ENCODE results near the gene TNFRSF1A.

Gene TNFRSF1A

DNA sequence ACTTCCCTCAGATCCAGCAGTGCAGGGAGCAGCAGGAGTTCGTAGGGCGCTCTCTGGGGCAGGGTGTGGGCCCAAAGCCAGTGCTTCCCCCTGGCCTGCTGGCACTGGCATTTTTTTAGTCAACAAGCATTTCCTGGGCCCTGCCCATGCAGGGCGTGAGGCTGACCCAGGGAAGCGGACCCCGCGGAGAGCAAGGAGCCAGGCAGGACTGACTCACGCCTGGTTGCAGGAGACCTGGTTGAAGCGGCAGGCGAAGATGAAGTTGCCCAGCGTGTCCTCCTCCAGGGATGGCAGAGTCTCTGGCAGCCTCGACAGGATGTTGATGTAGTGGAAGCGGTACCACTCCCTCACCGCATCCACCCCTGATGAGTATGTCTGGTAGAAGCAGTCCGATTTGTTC lies 20.0 kb upstream of the TNFRSF1A start:
- TF ChIP-seq, protein P1, sequence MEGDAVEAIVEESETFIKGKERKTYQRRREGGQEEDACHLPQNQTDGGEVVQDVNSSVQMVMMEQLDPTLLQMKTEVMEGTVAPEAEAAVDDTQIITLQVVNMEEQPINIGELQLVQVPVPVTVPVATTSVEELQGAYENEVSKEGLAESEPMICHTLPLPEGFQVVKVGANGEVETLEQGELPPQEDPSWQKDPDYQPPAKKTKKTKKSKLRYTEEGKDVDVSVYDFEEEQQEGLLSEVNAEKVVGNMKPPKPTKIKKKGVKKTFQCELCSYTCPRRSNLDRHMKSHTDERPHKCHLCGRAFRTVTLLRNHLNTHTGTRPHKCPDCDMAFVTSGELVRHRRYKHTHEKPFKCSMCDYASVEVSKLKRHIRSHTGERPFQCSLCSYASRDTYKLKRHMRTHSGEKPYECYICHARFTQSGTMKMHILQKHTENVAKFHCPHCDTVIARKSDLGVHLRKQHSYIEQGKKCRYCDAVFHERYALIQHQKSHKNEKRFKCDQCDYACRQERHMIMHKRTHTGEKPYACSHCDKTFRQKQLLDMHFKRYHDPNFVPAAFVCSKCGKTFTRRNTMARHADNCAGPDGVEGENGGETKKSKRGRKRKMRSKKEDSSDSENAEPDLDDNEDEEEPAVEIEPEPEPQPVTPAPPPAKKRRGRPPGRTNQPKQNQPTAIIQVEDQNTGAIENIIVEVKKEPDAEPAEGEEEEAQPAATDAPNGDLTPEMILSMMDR (IDR thresholded peaks at IDR 0.05; ENCODE audit: extremely low read depth, missing control alignments): no peak
- no peak for DNase-seq (ENCODE audit: low spot score)

DNA sequence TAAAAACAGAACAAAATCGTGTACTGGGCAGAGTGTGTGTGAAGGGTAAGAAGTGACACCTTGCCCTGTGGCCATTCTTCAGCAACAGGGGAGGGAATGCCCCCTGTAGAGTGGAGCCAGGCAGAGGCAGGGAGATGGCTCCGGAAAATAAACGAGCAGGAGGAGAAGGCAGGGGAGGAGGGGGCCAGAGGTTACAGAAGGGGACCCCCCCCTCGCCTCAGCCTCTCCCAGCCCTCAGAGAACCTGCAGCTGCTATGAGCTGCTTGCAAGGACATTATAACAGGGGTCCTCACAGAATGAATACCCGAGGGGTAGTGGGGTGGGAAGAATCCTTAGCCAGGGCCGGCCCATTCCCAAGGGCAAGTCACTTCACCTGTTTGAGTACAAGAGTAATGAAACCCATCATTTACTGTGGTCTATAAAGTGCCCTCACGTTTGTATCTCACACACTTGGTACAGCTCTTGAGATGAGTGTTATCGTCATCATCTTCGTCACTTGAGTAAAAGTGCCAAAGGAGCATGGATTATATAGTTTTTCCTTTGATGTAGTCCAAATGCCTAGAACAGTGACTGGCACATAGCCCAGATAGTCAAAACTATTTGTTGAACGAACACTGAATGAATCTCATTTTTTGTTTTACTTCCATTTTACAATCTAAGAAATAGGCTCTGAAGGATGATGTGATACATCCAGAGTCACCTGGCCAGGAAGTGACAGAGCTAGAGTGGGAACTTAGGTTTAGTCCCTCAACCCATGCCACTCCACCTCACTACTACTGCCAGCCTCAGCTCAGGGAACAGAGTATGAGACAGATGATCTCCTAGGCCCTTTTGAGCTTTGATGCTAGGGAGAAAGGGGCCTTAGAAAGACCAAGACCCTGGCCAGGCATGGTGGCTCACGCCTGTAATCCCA lies 19.0 kb upstream of the TNFRSF1A start:
- DNase-seq (ENCODE audit: low spot score): no peak
- TF ChIP-seq, protein P1 (IDR thresholded peaks at IDR 0.05; ENCODE audit: extremely low read depth, missing control alignments): no peak

DNA sequence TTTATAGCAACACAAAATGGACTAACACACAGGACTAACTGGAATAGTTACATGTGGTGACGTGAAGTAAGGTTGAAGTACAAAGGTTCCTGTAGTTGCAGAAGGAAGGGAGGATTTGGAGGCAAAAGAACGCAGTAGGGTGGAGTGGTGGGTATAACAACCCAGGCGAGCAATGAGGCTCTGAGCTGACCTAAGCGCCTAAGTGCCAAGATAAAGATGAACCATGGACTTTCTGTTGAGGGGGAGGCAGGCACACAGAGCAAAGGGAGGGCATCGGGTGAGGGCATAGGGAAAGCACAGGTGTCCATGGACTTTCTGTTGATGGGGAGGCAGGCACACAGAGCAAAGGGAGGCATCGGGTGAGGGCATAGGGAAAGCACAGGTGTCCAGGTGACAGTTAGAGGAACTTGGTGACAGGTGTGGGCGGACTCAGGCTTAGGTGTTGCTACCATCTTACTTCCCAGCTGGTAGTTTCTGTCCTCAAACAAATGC lies 18.2 kb upstream of the TNFRSF1A start:
- TF ChIP-seq, protein P1 (IDR thresholded peaks at IDR 0.05; ENCODE audit: extremely low read depth, missing control alignments): no peak
- no peak for DNase-seq (ENCODE audit: low spot score)

DNA sequence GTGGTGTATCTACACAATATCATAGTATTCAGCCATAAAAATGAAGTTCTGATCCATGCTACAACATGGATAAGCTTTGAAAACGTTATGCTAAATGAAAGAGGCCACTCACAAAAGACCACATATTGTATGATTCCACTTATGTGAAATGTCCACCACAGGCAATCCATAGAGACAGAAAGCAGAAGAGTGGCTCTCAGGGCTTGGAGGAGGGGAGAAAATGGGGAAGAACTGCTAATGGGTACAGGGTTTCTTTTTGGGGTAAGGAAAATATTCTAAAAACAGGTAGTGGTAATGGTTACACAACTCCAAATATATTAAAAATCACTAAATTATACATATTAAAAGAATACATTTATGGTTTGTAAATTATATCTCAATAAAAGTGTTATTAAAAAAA lies 17.0 kb upstream of the TNFRSF1A start:
- TF ChIP-seq, protein P1 (IDR thresholded peaks at IDR 0.05; ENCODE audit: extremely low read depth, missing control alignments): no peak
- no peak for DNase-seq (ENCODE audit: low spot score)

DNA sequence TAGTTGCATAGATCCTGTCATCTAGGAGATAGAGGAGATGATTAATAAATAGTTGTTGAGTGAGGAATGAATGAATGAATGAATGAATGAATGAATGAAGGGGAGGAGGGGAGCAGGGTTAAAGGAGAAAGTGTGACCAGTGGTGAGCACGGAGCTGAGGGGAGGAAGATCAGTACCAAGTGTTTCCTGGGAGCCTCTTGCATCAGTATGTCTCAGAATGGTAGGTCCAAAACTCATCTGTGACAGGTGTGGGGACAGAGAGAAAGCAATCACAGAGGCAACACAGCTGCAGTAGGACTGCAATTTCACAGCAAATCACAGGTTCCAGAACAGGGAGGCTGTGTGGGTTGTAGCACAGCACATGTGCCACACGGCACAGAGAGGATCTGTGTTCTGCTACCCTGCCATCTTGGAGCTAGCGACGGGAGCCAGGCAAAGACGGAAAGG lies 14.5 kb upstream of the TNFRSF1A start:
- TF ChIP-seq, protein P1 (IDR thresholded peaks at IDR 0.05; ENCODE audit: extremely low read depth, missing control alignments): no peak

DNA sequence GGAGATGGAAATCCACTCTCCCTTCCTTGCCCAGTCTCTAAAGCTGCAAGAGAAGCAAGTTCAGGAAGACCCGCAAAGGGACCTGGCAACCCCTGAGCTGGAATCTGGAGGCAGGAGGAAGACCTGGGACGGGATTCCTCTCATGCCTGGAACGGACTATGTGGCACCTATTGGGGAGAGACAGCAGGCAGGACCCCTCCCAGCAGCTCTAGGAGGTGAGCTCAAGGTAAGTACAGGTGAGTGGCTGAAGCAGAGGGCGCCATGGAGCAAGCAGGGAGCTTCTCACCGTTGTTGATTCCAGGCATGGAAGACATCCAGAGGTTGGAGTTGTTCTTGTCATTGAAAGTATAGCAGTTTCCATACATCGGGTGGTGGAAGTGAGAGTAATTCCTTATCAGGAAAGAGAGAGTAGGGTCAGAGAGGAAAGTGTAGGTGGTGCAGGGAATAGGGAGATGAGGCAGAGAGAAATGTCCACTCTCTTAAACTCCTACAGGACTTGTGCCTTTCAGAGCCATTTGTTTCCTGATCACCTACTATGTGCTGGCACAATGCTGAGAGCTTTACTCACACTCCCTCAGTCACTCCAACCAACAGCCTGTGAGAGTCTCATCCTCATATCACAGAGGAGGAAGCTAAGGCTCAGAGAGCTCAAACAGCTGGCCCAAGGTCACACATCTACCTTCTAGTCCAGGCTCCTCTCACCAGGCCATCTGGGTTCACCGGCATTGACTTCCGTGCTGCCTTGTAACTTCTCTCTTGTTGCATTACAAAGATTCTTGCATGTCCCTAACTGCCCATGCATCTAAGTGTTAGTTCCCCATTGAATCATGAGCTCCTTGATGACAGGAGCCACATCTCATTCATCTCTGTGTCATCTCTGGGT lies 13.9 kb upstream of the TNFRSF1A start:
- DNase-seq (ENCODE audit: low spot score): no peak
- TF ChIP-seq, protein P1 (IDR thresholded peaks at IDR 0.05; ENCODE audit: extremely low read depth, missing control alignments): no peak

More for the DNA sequence above, 14.5 kb upstream of the TNFRSF1A start:
- DNase-seq (ENCODE audit: low spot score): no peak

All from GM20000 (cell line).